Non-pigmented ciliary epithelial cell (primary cell): ENCODE results near the gene MEIOB.
"Not testable (repeated sequence)": the region's sequence is repeated elsewhere in the genome, so short reads cannot be mapped to it uniquely, and the experiment has no call there.

Experiments used
- DNase-seq: peaks from one replicate; pipeline ENCODE4 v3.0.0-alpha.2; 2010; ENCODE audit warnings: low read depth

The MEIOB gene

DNA sequence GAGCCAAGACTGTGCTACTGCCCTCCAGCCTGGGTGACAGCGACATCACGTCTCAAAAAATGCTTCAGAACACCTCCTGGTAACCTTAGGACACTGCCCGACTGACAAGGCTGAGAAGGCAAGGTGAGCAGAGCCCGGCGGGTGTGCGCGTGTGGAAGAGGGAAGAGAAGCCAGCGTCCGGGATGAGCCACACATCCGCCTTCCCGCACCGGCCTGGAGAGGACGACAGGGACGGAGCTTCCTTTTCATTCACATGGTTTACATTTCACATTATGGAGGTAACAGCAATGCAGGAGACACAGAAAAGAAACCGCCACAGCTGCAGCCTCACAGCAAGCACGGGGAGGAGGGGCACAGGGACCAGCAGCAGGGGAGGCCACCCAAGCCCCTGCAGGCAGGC, 61.9 kb downstream of the MEIOB start:
- no peak for DNase-seq

GRCh38 chr16:1809281-1809801, 62.6 kb downstream of the MEIOB start:
- DNase-seq = no peak

- DNase-seq = no peak
Measured at GRCh38 chr16:1808691-1809090, 63.3 kb downstream of the MEIOB start.

GRCh38 chr16:1807626-1808025, 64.3 kb downstream of the MEIOB start:
- DNase-seq = no peak

DNA sequence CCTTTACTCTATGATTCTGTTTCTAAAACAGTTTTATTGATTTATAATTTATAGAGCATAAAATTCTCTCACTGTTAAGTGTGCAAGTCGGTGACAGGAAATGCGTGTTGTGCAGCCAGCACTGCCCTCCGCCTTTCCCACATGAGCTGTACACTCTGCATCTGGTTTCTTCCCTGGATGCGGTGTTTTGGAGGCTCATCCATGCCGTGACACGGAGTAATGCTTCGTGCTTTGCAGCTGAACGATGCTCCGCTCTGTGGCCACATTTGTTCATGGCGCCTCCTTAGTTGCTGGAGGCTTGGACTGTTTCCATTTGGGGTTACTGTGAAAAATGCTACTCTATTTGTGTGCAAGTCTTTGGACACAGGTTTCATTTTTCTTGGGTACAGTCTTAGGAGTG, 71.3 kb downstream of the MEIOB start:
- DNase-seq = no peak

- not testable (repeated sequence) for DNase-seq
Measured at GRCh38 chr16:1799263-1799662, 72.7 kb downstream of the MEIOB start.

DNA sequence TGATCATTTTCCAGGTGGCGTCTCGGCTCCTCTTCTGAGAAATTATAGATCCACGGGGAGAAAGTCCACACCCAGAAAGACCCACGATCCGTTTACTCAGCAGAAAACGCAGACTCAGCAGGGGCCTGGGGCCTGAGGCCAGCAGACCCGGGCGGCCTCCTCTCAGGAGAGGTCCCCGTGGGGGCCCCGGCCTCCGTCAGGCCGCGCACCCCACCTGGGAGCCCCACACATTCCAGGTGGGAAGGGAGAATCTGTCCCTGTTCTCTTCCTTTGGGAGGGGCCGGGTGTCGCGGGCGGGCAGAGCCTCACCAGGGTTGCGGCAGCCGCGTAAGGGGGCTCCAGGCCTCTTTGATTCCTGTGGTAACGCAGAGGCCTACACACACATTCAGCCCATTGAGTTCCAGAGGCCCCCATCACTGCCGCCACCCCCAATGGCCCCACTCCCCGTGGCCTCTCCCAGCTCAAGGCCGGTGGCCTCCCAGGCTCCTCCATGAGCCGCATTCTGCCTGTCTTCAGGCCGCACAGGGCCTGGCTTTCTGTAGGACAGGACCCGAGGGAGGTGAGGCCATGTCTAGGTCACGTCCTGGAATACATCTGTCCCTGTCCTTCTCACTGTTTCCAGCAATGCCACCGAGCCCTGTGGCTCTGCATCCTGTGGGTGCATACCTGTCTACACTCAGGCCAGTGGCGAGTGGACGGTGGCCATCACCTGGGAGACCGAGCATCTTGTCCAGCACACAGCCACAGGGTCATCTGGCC, 76.9 kb downstream of the MEIOB start:
- no peak for DNase-seq

- no peak for DNase-seq
Measured at GRCh38 chr16:1794221-1794871, 77.6 kb downstream of the MEIOB start.

- no peak for DNase-seq
Measured at GRCh38 chr16:1793578-1794220, 78.3 kb downstream of the MEIOB start, which contains the start of gene IGFALS. Gene IGFALS, minus strand, starts transcription at chr16:1793705. Its CDS starts 53 bp downstream, at chr16:1793652.

DNA sequence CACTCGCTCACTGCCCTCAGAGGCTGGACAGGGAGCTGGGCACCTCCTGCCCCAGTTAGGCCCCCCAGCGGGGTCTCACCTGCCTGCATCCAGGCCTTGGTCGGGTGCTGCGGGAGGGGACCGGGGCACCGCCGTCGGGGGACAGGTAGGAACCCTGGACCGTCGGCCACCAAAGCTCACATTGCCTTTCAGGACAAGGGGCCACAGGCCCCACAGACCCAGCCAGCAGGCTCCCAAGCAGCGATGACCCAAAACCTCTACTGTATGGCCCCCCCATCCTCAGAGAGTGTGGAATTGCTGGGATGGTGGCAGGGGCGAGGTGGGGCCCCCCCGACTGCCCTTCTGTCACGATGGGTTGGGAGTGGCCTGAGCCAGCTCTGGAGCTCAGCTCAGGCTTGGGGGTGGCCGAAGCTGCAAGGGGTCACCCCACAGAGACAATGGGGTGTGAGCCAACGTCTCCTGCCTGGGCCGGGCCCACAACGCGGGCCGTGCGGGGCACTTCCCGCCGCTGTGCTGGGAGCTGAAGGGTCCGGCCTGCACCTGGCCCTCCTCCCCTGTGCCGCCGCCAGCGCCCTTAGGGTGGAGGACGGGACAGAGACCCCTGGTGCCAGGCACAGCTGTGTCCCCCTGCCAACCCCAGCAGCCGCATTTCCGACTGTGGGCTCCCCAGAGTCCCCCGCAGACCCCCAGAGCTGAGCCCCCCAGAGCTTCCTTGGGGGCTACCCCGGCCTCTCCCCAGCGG, 79.0 kb downstream of the MEIOB start:
- DNase-seq = no peak

DNA sequence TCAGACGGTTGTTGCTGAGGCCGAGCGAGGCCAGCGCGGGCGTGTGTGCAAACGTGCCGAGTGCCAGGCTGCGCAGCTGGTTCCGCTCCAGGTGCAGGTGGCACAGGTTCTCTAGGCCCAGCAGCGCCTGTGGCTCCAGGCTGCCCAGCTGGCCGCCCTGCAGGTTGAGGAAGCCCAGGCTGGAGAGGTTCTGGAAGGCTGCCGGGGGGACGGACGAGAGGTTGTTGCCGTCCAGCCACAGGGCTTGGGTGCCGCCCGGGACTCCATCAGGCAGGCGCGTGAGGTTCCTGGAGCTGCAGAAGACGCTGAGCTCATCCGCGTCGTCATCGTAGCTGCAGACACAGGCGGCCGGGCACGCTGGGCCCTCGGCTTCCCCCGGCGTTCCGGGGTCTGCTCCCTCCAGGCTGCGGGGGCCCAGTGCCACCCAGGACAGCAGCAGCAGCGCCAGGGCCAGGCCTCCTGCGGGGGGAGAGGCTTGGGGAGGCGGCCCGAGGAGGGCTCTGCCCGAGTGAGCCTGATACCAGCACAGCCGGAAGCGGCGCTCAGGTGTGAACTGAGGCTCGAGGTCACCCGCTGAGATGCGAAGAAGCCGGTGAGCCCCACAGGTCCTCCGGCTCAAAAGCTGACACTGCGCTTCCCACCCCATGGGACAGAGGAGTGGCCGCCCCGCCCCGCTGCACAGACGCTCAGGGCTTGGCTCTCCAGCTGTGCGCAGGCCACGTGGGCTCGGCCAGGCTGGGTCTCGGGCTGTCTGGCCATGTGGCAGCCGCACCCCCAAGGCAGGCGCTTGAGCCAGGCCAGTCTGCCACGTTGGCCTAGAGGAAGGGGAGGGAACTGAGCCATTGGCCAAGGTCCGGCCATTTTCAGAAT, 79.8 kb downstream of the MEIOB start:
- DNase-seq = no peak

GRCh38 chr16:1791256-1791942, 80.6 kb downstream of the MEIOB start:
- DNase-seq = no peak

DNA sequence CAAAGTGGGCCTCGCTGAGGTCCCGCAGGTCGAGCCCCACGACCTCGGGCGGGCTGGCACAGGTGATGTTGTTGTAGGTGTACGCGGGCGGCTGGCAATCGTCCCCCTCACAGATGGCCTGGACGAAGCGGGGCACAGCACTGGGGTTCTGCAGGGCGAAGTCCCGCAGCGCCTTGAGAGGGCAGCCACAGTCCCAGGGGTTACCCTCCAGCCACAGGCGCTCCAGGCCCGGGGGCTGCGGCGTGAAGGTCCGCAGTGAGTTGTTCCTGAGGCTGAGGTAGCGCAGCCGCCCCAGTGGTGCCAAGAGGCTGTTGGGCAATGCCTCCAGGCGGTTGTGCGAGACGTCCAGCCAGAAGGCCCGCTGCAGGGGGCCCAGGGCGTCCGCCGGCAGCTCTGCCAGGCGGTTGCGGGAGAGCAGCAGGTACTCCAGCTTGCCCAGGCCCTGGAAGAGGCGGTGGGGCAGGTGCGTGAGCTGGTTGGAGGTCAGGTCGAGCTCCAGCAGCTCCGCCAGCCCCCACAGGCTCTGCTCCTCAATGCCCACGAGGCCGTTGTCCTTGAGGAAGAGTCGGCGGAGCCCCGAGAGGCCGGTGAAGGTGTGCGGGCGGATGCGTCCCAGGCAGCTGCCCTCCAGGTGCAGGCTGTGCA, 81.2 kb downstream of the MEIOB start:
- no peak for DNase-seq

GRCh38 chr16:1790261-1790610, 81.7 kb downstream of the MEIOB start:
- no peak for DNase-seq

DNA sequence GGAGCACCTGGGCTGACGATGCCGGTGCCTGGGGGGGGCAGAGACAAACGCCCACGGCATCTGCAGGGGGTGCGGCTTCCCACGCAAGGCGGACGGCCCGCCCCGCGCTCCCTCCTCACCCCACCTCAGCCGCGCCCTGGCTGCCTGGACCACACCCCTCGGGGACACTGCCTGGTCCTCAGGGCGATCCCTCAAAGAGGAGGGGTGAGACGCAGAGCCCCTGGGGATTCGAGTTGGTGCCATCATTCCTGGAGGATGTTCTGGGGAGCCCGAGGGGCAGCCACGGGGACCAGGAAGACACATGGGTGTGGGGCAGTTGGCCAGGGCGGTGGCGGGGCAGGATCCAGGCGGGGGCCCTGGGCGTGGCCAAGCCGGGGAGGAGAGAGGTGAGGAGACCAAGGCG, 82.3 kb downstream of the MEIOB start:
- no peak for DNase-seq

GRCh38 chr16:1788708-1789100, 83.3 kb downstream of the MEIOB start:
- no peak for DNase-seq

- no peak for DNase-seq
Measured at GRCh38 chr16:1788095-1788707, 83.8 kb downstream of the MEIOB start.

GRCh38 chr16:1787322-1788094, 84.5 kb downstream of the MEIOB start:
- DNase-seq = no peak

DNA sequence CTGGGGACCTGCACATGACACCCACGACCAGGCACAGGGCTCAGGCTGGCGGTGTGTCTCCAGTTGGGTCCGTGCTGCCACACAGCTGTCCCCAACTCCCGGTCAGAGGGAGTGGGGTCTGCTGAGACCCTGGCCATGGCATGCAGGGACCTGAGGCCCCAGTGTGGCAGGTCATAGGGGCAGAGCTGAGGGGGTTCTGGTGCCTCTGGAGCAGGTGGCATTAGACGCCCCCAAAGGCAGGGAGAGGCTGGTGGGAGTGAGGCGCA, 85.0 kb downstream of the MEIOB start:
- no peak for DNase-seq
